GM21360 (cell line): ENCODE results near the gene VSIR.

ENCODE experiments used
- ATAC-seq: cut with Tn5 transposase; IDR thresholded peaks from one replicate; pipeline ENCODE4 v1.9.1; 2021; ENCODE audit warnings: mild to moderate bottlenecking, moderate library complexity; ENCODE audit not compliant: unreplicated experiment

VSIR gene

GRCh38 chr10:71698737-71699136, 74.6 kb downstream of the VSIR start:
- ATAC-seq: no peak

- ATAC-seq: no peak
These were observed 75.2 kb downstream of the VSIR start for GRCh38 chr10:71697938-71698709.
